ENCODE results near the gene C16orf74.

Gene C16orf74

DNA sequence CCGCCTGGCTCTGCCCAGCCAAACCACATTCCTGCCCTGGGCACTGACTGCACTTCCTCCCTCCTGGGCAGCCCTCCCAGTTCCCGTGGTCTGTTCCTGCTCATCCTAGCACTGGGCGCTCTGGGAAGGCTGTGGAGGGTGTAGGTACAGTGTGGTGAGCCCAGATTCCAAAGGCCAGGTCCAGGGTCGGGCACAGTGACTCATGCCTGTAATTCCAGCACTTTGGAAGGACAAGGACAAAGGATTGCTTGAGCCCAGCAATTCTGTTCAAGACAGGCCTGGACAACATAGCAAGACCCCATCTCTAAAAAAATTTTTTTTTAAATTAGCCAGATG, 30.6 kb downstream of the C16orf74 start:
- in situ Hi-C loops (cut with MboI; ENCODE audit: low sequenced_read_pairs), result no loop called here

DNA sequence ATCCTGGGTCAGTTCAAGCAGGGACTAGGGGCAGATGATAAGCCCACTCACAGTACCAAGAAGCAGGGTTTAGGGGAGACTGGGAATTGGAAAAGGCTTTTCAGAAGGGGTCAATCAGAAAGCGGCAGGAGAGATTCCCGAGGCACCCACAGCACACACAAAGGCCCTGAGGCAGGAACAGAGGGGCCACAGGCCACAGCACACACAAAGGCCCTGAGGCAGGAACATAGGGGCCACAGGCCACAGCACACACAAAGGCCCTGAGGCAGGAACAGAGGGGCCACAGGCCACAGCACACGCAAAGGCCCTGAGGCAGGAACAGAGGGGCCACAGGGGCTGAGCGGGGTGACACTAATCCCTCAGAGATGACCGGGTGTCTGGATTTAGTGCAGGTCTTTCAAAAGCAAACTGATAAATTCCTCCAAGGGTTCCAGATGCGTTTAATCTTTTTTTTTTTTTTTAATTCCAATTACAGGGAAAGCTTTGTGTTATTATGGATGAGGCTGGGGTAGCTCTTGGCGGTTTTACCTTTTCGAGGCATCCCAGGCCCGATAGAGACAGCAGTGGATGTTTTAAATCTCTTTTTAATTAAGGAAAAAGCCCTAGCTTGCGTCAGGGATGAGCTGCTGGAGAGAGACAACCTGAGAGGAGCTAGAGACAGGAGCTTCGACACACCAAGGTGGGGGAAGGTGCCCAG, 31.1 kb downstream of the C16orf74 start:
- in situ Hi-C loops (cut with MboI; ENCODE audit: low sequenced_read_pairs), result no loop called here

DNA sequence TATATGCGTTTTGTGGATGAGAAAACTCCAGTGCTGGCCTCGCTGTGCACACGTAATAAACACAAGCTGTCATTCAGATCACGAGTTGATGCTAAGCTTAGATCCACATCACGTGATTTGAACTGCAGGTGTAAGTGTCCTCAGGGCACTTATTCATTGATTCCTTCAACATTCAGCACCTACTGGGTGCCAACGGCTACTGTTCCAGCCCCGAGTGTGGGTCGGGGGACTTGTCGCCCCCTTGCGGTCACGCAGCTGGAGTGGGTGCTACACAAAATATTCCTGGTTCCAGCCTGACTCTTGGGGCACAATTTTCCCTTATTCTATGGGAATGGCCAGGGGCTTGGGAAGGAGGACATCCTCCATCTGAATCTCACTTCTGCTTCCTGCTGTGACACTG, 32.2 kb downstream of the C16orf74 start:
- in situ Hi-C loops (cut with MboI; ENCODE audit: low sequenced_read_pairs), result no loop called here

DNA sequence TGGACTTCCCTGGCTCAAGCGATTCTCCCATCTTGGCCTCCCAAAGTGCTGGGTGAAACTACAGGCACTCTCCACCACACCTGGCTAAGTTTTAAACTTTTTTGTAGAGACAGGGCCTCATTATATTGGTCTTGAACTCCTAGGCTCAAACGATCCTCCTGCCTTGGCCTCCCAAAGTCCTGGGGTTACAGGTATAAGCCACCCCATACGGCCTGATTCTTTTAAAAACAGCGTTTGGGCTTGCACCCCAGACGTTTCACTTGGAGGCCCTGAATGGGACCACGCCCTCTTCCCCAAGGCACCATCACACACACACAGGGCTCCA, 32.8 kb downstream of the C16orf74 start:
- in situ Hi-C loops (cut with MboI; ENCODE audit: low sequenced_read_pairs), result no loop called here

DNA sequence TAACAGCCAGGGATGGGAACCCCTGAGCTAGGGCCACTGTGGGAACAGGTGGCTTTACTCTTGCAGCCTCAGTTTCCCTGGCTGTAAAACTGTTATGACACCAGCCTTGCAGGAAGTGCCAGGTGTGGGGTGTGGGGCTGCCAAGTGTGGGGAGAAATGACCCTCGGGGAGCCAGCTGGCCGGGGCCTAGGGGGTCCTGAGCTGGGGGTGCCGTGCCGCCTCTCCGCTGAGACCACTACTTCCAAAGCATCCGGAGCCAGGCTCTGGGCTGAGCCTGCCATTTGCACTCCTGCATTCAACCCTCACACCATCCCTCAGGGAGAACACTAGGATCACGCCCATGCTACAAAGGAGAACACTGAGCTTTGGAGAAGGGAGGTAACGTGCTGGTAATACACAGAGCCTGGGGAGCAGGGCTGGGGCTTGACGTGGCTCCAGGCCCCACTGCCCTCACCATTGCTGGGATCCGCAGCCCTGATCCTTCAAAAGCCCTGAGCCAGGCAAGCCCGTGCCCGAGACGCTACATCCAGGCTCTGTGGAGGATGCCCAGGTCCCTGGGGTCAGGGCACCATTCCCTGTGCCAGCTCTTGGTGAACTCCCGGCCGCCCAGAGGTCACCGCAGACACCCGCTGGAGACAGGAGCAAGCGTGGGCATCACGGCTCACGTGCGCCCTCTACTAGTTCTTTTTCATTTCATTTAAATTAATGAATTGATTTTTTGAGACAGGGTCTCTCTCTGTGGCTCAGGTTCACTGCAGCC, 33.3 kb downstream of the C16orf74 start:
- in situ Hi-C loops (cut with MboI; ENCODE audit: low sequenced_read_pairs), result no loop called here

DNA sequence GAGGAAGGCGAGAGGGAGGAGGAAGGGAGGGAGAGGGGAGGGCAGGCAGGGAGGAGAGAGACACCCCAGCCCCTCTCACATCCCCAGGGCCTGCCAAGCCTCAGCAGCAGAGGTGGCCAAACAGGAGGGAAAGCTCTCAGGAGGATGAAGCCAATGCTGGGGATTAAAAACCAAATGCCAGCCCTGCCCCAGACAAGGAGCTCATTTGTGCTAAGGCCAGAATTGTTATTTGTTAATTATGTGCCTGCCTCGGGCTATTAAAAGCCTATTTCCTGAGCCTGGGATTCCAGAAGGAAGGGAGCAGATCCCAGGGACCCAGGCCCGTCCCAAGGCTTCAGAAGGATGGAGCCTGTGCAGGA, 34.2 kb downstream of the C16orf74 start:
- in situ Hi-C loops (cut with MboI; ENCODE audit: low sequenced_read_pairs), result no loop called here

DNA sequence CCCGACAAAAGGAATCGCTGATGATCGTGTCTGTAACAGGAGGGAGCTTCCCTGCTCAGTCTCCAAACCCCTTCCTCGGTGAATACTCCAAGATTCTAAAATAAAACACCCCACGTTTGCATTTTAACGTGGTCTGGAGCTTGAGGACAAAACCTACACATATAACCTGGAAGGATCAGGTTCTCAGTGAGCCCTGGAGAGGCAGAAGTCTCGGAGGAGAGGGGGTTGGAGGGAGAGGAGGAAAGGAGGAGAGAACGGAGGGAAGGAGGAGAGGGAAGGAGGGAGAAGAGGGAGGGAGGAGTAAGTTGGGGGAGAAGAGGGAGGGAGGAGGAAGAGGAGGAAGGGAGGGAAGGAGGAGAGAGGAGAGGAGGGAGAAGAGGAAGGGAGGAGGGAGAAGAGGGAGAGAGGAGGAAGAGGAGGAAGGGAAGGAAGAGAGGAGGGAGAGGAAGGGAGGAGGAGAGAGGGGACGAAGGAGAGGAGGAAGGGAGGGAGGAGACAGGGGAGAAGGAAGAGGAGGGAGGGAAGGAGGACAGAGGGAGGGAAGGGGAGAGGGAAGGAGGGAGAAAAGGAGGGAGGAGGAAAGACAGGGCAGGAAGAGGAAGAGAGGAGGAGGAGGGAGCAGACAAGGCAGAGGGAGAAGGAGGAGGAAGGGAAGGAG, 34.7 kb downstream of the C16orf74 start:
- in situ Hi-C loops (cut with MboI; ENCODE audit: low sequenced_read_pairs), result no loop called here

DNA sequence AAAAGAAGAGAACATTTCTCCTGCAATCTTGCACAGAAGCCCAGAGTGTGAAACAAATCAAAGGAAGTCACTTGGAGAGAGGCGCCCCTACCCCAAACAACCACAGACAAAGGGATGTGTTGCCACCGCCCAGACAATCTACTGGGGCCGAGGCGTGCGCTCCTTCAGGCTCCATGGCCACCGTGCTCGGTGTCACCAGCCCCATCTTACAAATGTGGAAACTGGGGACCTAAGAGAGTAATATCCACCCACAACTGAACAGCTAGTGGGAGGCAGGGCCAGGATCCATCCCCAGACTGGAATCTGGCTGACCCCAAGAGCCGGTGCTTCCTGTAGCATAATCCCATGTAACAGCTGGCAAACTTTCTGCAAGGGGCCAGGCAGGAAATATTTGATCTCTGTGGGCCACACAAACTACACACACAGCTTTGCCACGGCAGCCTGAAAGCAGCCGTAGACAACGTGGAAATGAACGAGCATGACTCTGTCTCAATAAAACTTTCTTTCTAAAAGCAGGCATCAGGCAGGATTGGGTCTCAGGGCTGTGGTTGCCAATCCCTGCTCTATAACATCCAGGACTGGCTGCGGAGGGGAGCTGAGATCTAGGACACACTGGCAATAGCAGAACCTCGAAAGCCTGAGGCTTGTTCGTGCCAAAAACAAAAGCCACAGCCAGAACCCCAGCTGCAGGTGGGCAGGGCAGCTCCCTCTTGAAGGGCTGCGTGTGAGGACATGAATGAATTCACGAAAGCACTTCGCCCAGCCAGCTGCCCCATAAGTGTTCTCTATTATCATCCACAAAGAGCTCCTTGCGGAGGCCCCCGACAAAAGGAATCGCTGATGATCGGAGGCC, 35.5 kb downstream of the C16orf74 start:
- in situ Hi-C loops (cut with MboI; ENCODE audit: low sequenced_read_pairs), result no loop called here

DNA sequence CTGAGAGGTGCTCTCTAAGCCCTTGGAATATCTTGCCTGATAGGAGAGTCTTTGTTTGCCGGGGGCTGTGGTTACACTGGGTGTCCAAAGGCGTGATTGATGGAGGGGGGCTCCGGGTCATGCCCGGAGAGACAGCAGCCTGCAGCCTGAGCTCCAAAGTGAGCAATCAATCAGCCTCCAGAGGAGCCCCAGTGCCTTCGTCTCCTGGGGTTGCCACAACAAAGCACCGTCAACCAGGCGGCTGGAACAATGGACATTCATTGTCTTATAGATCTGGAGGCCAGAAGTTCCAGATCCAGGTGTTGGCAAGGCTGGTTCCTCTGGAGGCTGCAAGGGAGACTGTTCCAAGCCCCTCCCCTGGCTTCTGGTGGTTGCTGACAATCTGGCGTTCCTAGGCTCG, 38.1 kb downstream of the C16orf74 start:
- in situ Hi-C loops (cut with MboI; ENCODE audit: low sequenced_read_pairs), result no loop called here

DNA sequence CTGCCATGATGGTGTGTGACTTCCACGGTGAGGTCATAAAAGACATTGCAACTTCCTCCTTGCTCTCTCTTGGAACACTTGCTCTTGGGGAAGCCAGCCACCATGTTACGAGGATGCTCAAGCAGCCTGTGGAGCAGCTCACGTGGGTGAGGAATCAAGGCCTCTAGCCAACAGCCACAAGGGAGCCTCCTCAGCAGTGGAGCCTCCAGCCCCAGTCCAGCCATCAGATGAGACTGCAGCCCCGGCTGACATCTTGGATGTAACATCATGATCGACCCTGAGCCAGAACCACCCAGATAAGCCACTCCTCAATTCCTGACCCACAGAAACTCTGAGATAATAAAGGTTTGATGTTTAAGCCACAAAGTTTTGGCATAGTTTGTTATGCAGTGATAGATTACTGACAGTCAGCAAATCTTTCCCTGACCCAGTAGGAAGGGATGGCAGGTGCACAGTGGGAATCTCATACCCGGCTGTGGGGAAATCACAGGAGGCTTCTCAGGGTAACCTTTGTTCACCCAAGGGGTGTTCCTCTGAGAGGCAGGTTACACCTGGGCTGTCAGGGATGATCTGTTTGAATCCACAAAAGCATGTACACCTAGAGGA, 38.8 kb downstream of the C16orf74 start:
- in situ Hi-C loops (cut with MboI; ENCODE audit: low sequenced_read_pairs), result no loop called here

DNA sequence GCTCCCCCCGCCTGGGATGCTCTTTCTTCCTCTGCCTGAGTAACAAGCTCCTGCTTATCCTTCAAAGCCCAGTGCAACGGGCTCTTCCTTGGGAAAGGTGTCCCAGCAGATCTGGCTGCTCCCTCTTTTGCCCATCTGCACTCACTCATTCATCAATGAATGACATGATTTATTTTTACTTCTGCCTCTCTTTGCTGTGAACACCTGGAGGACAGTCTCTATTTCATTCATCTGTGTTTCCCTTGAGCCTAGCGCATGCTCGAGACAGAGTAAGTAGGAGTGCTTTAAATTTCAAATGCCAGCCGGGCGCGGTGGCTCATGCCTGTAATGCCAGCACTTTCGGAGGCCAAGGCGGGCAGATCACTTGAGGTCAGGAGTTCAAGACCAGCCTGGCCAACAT, 40.2 kb downstream of the C16orf74 start:
- in situ Hi-C loops (cut with MboI; ENCODE audit: low sequenced_read_pairs), result no loop called here

DNA sequence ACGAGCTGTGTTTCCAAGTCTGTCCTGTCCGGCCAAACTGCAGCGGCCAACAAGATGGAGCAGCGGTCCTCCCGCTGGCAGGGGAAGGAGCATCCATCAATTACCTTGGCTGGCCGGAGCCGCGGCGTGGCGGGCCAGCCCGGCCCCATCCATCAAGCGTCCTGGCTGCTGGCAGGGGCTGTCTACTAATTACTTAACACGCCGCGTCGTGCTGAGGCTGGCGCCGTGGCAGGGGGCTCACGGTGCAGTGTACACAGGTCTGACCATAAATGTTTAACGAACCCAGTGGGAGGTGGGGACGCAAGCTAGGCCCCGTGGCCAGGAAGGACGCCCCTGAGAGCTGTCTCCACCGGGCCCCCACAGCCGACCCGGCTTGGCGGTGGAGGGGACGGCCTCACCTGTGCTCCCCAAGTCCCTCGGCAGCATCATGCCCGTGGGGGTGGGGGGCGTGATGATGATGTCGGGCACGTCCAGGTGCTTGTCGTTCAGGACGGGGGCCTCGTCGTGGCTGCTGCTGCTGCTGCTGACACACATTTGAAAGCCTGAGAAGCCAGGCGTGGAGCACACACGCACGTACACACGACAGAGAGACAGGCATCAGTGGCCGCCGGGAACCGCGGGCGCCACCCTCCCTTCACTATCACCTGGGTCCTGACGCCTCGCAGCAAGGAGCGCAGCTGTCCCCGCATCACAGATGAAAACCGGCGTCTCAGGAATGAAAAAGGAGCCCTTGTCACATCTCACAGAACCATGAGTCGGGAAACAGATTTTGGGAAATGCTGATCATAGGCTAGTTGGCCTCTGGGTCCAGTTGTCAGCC, 40.9 kb downstream of the C16orf74 start:
- in situ Hi-C loops (cut with MboI; ENCODE audit: low sequenced_read_pairs), result no loop called here

DNA sequence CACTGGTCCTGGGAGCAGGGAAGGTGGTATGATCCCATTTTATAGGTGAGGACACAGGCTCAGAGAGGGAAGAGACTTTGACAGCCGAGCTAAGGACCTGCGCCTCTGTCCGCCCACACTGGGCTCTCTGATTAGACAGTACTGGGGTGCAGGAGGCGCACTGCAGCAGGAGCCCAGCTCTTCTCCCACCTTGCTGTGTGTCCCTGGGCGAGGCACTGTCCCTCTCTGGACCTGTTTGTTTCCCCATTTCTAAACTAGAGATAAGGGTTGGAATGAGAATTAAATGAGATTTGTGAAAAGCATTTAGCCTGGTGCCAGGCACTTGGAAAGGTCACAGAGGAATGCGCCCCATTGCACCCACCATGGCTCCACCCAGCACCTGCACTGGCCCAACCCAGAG, 42.6 kb downstream of the C16orf74 start:
- in situ Hi-C loops (cut with MboI; ENCODE audit: low sequenced_read_pairs), result no loop called here

DNA sequence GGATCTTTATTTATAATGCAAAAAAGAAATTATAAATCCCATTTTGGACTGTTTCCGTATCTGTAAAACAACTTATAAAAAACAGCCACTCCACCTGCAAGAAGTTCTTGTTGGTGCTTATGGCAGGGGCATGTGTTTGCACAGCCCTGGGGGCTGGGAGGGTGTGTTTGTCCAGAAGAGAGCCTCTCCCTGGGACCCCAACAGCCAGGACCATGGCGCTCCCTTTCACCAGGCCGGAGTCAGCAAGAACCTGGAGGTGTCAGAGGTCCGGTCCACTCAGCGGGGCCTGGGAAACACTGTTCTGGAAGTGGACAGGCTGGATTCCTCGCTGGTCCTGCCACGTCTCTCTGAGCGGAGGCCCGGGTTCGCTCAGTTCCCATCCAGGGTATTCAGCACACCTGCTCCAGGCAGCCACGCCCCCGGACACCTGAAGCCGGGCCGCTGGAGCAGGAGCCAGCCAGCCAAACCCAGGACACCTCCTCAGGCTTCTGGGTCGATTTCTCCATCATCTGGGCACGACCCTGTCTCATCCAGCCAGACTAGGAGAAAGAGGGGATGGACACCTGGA, 43.3 kb downstream of the C16orf74 start:
- in situ Hi-C loops (cut with MboI; ENCODE audit: low sequenced_read_pairs), result no loop called here

DNA sequence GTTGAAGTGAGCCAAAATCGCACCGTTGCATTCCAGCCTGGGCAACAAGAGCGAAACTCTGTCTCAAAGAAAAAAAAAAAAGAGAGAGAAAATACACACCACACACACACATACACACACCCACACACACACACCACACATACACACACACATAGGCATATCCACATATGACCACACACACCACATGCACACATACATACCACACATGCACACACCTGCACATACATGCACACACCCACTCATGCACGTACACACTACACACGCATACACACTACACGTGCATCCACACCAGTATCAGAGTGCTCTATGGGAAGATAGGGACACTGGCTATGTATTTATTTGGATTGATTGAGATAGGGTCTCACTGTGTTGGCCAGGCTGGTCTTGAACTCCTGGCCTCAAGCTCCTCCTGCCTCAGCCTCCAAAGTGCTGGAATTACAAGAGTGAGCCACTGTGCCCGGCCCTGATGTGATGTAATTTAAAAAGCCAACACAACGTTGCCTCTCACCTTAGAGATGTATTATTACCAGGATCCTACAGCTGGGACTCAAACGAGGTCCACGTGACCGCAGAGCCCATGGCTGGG, 44.4 kb downstream of the C16orf74 start:
- in situ Hi-C loops (cut with MboI; ENCODE audit: low sequenced_read_pairs), result no loop called here

DNA sequence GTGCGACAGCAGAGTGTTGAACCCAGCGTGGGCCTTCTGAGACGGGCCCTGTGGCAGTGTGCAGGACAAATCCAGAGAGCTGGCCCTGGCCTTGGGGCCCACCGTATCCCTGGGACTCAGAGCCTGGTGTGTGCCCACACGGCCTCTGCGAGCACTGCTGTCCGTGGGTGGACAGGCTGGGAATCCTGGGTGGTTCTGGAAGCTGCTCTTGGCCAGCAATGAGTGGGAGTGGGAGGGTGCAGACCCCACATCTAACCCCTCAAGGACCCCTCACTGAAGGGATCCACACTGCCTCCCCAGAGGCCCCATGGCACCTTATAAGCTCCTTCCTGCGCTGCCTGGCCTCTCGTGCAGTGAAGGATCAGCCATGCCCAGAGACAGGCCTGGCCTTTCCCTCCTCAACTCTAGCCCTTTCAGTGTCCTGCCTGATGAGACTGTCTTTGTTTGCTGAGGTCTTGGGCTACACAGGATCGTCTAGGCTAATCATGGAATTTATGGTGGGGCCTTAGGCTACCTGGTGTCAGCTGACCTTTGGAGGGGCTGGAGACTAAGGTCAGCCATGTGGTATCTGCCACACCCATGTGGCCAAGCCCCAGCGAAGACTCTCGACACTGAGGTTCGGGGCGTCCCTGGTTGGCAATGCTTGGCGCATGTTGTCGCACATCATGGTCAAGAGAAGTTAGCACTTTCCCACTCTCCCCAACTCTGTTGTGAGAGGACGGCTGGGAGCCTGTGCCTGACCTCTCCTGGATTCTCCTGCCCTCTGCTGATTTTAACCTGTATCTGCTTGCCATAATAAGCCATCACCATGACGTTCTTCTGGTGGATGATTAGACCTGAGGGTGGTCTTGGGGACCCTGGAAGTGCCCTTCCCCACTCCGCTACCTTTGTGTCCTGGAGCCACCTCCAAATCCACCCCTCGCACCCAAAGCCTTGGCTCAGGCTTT, 45.7 kb downstream of the C16orf74 start:
- in situ Hi-C loops (cut with MboI; ENCODE audit: low sequenced_read_pairs), result no loop called here

DNA sequence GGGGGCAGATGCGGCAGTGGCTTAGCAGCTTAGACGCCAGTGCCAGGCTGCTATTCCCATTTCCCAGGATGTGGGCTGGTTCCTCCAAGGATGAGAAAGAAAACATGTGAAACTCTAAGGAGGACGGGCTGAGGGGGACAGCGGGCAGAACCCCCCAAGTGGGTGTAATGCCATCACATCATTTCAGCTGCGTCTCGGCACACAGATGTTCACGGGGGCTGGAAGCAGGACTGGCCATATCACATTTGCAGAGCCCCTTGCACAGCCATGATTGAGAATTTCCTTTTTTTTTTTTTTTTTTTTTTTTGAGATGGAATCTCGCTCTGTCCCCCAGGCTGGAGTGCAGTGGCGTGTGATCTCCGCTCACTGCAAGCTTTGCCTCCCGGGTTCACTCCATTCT, 46.9 kb downstream of the C16orf74 start:
- in situ Hi-C loops (cut with MboI; ENCODE audit: low sequenced_read_pairs), result no loop called here

DNA sequence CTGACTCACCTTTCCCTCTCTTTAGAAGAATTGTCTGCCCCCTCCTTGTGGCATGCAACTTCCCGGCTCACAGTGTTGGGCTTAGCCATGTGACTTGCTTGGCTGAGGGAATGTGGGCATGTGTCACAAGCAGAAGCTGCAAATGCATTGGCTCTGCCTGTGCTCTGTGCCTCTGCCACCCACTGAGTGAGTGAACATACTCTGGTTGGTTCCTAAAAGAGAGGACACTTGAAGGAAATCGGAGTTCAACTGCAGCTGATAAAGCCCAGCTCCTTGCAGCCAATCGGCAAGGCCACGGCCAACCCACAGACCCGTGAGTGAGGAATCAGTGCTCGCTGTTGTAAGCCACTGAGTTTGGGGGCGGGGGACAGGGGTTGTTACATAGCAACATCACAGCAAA, 51.3 kb downstream of the C16orf74 start:
- in situ Hi-C loops (cut with MboI; ENCODE audit: low sequenced_read_pairs), result no loop called here
